Fibroblast of skin of scalp (primary cell): ENCODE data around the gene HS3ST3B1.
A peak's percentile ranks its signal among the peaks of the same experiment; 100 is the strongest.

ENCODE experiments used
- DNase-seq: peaks from one replicate; pipeline ENCODE4 v3.0.0-alpha.2; 2013

HS3ST3B1 gene

DNA sequence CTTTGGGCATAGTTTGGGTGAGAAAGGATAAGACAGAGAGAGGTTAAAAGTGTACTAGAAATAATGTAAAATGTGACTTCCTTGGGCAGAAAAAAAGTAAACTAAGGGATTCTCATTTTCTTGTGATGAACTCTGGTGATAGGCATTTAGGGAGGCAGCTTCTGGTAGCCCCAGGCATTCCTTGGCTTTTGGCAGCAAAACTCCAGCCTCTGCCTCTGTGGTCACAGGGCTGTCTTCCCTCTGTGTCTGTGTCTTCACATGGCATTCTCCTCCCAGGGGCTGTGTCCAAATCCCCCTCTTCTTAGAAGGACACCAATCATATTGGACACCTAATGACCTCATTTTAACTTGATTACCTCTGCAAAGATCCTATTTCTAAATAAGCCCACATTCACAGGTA, 54.7 kb downstream of the HS3ST3B1 start:
- peak; percentile 46 for DNase-seq

DNA sequence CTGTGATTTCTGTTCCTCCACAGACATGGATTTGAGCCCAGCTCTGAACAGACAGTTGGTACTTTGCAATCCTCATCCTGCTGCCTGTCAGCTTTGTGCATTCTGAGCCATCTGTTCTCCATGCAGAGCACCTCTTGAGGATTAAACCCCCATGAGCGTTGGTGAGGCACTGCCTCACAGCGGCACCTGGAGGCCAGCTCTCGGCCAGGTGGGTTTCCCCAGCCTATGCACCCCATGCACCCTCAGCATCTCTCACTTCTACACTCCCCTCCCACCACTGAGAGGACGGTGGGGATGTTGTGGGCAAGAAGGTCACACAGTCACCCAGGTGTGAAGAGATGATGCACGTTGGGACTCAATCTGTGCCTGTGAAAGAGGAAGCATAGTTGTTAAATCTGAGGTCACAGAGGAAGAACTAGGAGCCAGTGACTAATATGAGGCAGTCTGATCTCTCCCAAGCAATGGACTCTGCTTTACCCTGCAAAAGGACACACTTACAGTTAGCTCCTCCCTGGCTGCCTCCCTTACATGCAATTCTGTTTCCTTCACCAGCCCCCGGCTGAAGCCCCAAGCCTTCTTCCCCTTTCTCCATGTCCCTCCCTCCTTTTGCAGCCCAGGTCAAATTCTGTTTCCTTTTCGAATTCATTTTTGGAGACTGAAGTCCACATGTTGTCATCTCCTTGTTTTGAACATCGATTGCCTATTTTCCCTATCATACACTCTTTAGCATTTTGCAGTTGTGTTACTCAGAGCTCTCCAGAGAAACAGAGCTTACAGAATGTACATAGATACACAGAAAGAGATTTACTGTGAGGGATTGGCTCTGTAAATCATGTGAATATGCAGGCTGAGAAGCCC, 58.5 kb downstream of the HS3ST3B1 start:
- no peak for DNase-seq

DNA sequence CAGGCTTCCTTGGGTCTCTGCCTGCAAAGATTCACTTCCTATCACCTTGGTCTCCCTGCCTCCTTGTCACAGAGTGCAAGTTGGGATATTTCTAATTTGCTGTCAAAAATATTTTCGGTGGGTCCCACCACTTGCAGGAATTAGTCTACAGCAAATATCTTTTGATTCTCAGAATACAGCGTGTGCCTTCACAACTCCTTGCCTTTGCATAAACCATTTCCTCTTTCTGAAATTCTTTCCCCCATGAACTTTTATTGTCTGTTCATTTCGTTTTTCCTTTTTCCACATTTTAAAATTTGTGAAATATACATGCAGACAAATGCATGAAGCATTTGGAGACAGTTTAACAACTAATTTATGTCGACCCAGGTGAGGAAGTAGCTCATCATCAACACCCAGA, 60.0 kb downstream of the HS3ST3B1 start:
- DNase-seq, result no peak

DNA sequence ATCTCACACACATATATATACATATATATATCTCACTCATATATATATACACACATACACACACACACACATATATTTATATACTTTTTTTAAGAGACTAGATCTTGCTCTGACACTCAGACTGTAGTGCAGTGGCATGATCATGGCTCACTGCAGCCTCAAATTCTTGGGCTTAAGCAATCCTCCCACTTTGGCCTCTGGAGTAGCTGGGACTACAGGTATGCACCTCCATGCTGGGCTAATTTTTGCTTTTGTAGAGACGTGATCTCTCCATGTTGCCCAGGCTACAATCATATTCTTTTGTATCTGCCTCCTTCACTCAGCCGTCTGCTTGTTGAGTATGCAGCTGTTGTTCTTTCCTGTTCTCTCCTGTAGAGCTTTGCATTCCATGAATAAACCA, 60.6 kb downstream of the HS3ST3B1 start:
- DNase-seq, result no peak

DNA sequence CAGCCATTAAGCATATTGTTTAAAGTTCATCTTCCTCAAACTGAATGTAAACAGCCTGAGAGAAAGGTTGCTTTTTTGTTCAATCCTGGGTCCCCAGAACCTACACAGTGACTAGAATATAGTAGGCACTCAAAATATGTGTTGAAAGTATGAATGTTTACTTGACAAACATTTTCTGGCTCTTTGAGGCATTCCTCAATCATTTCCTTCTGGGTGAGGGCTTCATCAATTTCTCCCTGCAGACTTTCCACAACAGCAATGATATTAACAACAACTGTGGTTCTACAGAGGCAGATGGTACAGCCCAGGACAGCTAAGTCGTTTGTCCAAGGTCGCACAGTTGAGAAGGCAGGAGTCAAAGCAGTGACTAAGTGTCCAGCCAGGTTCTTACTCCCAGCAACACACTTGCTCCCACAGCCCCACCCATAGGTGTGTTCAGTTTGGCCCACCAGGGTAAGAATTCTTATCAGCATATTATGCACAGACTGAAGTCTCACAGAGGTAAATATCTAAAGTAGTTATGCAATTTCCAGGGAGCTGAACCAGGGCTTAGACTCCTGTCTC, 61.1 kb downstream of the HS3ST3B1 start:
- DNase-seq, result no peak

DNA sequence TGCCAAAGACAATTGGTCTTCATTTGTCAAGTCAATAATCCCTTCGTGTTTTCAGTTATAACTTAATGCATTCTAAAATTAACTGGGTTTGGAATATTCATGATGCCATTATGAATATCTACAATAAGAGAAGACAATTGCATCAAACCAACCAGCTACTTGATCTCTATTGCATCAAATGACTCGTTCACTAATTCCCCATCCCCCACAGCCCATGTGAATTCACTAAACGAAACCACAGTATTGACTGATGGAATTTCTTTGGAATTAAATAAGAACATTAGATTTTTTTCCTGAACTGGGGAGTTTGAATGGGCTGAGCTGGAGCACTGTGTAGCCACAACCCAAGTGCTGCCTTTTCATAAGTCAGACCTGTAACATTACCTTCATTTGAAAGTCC, 65.3 kb downstream of the HS3ST3B1 start:
- DNase-seq, result peak; percentile 66

DNA sequence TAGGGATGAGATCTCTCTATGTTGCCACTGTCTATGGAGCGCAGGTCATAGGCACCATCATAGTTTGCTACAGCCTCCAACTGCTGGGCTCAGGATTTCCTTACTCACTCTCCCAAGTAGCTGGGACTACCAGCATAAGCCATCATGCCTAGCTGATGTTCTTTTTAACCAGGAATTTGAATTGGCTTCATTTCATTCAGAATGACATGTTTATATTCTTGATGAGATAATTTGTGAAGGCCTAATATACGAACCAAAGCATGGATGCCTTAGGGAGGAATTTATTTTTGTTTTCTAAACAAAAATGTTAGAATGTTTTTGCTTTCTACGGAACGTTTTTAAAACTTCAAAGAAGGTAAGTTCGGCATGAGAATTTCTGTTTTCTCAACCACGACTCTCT, 71.6 kb downstream of the HS3ST3B1 start:
- no peak for DNase-seq

DNA sequence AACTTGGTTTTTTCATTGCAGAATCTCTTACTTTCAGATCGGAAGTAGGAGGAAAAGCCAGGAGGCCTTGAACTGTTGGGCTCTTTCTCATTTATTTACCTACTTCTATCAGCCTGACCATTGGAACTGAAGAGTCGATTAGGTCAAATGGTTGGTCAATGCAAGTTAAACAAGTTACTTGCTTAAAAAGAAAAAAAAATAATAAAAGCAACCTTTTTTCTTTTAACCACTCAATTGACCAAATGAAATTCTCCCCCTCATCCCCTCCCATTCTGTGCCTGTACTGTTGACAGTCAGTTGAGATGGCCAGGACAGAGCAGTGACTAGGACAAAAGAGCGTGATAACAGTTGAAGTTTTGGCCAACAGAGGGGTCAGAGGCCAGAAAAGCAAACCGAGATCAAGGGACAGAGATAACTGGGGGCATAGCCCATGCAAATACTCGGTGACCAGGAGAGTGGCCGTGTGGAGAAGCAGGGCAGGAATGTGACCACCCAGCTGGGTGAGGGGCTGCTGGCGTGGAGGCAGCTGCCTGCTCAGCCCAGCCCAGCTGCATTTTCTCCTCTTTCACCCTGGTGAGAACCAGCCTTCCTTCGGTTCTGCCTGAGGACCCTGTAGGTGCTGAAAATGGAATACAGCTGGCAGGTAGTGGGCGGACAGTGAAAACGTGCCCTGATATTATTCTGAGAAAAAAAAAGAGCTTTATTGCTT, 72.2 kb downstream of the HS3ST3B1 start:
- DNase-seq, result no peak

DNA sequence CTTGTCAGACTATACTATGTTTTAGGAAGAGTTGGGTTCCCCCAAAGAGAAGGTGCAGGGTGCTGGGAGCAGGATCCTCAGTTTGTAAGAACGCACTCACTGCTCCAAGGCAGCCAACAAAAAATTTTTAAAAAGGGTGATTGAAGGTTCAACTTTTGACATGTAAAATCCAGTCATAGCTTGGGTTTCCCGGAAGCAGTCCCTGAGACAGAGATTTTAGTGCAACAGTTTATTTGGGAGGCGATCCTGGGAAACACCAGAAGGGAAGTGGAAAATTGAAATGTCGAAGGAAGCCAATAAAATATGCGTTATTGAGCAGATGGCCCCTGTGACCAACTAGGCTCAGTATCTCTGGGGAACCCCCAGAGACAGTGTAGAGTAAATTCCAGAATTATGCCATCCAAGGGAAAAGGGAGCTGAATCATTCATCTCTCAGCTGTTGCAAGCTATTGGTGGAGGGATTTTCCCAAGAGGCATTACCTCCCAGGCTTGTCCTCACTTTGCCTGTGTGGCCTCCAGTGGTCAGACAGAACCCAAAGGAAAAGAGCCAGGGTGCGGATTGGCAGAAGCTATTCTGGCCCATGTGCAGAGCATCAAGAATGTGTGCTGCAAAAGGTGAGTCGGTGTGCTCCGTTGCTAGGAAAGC, 72.9 kb downstream of the HS3ST3B1 start:
- peak; percentile 54 for DNase-seq

DNA sequence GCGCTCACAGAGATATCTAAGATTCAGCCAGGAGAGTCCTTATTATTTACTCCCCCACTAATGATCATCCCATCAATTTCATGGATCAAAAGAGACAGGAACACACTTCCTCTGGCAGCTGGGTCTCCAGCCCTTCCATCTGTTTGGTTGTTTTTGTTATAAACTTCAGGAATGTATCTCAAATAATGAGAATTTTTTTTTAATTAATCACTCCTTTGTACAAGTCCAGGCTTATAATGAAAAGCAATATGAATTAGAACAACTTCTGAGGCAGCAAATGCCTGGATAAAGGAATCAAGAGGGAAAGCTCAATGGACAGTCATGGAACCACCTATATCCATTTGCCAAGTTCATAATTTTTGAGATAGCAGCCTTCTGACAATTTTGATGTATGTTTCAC, 73.4 kb downstream of the HS3ST3B1 start:
- DNase-seq, result no peak

DNA sequence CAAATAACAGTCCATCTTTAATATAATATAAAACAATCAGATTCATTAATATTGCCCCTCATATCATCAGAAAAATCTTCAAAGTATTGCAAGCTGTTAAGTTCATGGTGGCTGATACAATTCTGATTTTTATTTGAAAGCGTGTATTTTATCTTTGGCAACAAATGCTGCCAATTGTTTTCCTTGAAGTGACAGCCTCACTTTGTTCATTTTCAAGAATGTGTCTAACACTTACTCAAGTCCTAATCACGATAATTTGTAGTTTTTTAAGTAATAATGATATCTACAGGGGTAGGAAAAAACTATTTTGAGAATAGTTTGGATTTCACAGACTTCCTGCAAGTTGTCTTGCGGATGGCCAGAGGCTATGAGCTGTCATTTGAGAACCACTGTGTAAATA, 75.8 kb downstream of the HS3ST3B1 start:
- no peak for DNase-seq

DNA sequence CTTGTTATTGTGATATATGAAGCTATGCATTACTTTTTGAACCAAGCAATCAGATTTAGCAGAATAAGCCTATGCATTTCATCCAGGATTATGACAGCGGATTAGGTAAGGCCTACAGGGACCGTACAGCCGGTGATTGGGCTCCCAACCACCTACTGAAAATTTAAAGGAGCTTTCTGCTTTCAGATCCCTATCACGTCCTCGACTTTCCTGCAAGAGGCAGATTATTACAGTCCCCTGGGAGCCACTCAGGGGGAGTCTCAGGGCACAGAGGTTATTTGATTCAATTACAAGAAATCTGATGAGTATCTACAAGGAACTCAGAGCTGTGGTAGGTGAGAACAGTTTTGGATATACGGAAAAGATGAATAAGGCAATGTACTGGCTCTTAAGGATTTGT, 80.7 kb downstream of the HS3ST3B1 start:
- no peak for DNase-seq

DNA sequence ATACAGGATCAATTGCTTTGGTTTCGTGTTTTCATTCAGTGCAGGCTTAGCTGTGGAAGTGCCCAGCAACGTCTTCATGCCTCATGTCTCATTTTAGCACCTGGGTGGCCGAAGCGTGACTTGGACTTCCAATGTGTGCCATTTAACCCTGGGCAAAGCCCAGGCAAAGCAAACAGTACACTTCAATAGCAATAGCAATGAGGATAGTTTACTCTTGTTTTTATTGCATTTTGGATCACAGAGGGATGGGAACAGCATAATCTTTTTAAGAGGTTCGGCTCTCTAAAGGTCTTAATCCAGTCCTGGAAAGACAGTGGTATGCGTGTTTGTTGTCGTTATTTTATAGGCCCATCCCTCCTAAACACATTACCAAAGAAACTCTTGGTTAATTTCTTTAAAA, 86.2 kb downstream of the HS3ST3B1 start:
- no peak for DNase-seq

DNA sequence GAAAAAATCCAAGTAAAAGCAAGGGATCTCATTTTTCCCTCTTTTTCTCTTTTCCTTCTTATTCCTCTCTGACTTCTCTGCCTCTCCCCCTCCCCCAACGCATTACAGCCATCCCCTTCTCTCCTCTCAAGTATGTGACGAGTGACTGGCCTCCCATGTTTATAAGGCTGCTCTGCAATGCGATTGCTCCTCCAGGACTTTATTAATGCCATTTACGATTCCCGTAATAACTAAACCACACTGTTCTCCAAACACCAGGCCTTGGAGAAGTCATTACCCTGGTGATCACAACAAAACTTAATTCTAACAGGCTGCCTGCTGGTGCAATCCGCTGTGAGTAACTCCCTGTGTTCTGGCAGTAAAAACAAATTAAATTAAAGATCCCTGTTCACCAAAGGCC, 88.8 kb downstream of the HS3ST3B1 start:
- DNase-seq, result no peak

DNA sequence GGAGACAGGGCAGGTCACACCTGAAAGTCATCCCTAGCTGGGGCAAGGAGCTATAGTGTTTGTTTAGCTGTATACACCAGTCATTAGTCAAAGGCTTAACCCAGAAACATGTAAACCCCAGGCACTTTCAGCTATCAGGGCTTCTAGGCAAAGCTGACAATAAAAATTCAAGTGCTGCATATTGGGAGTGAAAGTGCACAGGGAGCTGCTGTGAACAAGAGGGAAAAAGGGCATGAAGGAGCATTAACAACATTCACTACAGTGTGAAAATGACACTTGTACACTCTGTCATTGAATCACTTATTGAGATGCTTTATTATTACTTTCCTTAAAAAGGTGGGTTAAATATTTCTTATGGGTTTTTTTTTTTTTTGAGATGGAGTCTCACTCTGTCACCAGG, 92.8 kb downstream of the HS3ST3B1 start:
- DNase-seq, result no peak

DNA sequence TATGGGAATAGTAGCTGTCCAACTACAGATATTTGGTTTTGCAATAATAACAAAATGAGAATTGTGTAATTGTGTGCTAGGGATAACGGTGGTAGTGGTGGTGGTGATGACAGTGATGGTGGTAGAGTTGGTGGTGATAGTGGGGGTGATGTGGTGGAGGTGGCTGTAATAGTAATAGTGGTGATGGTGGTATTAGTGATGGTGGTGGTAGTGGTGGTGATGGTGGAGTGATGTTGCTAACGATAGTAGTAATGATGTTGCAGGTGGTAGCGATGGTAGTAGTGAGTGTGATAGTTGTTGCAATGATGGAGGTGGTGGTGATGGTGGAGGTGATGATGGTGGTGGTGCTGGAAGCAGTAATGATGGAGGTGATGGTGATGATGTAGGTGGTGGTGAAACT, 94.4 kb downstream of the HS3ST3B1 start:
- no peak for DNase-seq

DNA sequence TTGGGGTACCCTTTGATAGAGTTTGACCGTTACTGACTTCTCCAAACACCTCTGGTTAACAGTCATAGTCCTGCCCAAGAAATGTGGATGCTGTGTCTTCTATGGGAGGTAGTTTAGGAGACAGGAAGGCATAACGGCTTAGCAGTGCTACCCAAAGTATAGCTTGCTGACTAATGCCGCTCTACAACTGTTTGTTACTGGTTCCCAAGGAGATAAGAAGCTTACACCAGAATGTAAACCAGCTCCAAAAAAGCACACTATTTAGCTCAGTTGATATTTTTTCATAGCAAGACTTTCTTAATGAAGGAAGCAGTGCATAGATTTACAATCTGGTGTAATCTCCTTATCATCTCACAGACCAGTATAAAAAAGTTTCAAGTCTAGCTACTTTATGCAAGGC, 95.7 kb downstream of the HS3ST3B1 start:
- peak; percentile 15 for DNase-seq

DNA sequence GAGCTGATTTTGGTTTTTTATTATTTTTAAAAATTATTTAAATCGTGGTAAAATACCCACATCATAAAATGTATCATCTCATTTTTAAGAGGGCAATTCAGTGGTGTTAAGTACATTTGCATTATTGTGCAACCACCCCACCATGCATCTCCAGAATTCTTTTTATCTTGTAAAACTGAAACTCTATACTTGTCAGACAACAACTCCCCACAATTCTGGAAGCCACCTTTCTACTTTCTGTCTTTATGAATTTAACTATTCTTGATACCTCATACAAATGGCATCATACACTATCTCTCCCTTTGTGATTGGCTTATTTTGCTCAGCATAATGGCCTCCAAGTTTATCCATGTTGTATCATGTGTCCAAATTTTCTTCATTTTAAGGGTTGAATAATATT, 97.9 kb downstream of the HS3ST3B1 start:
- no peak for DNase-seq
